ENCODE results near the gene PEBP1.
"Not testable (repeated sequence)": the region's sequence is repeated elsewhere in the genome, so short reads cannot be mapped to it uniquely, and the experiment has no call there.

Gene PEBP1

DNA sequence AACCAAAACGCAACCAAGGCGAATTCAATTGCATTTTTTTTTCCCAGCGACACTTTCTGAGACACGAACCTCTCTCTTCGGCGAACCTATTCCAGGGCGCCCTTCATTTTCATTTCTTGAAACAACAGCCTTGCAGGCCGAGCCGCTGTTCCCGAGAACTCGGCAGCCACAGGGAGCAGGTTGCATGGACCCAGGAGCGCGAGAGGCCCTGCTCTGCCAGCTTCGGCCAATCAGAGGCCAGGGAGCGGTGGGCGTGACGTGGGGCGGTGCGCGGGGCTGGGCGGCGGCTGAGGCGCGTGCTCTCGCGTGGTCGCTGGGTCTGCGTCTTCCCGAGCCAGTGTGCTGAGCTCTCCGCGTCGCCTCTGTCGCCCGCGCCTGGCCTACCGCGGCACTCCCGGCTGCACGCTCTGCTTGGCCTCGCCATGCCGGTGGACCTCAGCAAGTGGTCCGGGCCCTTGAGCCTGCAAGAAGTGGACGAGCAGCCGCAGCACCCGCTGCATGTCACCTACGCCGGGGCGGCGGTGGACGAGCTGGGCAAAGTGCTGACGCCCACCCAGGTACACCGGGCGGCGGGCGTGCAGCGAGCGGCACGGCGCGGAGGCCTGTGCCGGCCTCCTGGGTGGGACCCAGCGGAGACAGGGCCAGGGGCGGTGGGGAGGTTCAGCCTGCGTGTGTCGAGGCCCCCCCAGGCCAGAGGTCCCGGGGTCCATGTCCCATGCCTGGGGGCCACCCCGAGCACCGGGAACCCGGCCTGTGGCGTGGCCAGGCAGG is at the start of gene PEBP1:
TSS of gene PEBP1 (plus strand) at position 337 of the 771 bp plus-strand sequence. CDS start at position 423, 86 bp downstream.
- DNase-seq (ENCODE audit: low read depth in 2 of 2), result peak; percentile 81 to 85

DNA sequence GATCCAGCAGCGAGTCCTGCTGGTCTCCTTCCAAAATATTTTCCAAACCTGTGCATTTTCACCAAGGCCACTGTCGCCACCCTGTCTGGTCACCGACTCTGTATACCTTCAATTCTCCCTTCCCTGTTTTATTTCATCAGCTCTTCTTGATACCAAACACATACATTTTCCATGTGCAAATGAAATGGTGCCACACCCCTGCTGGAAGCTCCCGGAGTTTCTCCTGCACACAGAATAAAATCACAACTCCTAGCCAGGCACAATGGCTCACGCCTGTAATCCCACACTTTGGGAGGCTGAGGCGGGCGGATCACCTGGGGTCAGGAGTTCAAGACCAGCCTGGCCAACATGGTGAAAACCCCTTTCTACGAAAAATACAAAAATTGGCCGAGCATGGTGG is 46.1 kb upstream of the PEBP1 start:
- DNase-seq (ENCODE audit: low read depth in 2 of 2), result no peak

DNA sequence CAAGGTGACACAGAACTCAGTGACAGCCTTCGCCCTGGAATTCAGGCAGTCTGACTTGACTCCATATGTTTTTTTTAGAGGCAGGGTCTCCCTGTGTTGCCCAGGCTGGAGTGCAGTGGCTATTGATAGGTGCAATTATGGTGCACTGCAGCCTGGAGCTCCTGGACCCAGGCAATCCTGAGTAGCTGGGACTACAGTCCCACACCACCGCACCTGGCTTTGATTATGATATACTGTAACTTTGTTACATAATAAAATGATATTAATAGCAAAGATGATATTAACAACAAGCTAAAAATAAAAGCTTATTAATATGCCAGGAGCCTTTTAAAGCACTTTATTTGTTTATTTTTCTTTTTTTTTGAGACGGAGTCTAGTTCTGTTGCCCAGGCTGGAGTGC is 41.9 kb upstream of the PEBP1 start:
- DNase-seq (ENCODE audit: low read depth in 2 of 2), result no peak

DNA sequence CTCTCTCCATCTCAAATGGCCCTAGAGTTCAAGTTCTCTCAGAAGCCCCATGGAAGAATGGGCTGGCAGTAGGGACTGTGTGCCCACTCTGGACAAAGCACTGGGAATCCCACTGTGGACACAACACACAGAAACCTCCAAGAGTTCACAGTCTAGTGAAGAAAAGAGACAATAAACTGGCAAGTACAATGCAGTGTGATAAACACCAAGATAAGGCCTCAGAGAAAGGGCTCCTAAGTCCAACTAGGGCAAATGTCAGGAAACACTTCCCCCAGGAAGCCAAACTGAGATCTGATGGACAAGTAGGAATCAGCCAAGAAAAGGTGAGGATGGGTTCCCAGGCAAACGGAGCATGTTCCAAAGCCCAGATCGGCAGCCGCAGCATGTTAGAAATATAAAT is 37.5 kb upstream of the PEBP1 start:
- no peak for DNase-seq (ENCODE audit: low read depth in 2 of 2)

DNA sequence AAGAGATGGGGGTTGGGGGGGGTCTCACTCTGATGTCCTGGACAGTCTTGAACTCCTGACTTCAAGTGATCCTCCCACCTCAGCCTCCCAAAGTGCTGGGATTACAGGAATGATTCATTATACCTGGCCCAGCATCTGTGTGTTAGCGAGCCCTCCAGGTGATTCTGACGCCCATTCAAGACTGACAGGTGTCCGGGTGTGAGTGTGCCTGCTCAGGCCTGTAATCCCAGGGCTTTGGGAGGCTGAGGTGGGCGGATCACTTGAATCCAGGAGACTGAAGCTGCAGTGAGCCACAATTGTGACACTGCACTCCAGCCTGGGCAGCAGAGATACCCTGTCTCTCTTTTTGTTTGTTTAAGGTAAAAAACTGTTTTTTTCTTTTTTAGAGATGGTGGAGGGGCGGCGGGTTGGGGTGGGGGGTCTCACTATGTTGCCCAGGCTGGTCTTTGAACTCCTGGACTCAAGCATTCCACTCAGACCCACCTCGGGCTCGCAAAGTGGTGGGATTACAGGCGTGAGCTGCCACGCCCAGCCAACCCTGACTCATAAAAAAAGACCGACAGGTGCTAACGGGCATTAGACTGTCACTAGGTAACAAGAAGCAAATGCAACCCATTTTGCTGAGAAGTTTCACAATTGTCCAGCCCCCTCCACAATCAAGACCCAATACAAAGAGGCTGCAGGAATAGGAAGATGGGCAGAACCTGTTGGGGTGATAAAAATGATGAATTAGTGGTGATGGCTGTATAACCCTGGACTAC is 36.8 kb upstream of the PEBP1 start:
- DNase-seq (ENCODE audit: low read depth in 2 of 2), result no peak

DNA sequence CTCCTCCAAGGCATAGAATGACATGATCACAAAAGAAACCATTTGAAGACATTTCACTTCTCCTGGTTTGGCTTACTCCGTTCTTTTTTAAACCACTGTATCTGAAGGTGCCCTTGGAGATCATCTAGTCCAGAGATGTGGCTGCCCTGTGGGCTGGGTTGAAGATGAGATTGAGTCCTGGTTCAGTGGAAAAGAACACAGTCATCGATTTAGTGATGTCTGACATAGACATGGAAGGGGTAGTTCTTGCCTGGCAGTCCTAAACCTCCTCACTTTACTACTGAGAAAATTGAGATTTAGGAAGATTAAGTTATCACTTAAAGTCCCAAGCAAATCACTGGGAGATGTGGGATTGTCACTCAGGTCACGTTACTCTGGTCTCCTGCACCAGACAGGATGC is 34.9 kb upstream of the PEBP1 start:
- DNase-seq (ENCODE audit: low read depth in 2 of 2), result no peak

DNA sequence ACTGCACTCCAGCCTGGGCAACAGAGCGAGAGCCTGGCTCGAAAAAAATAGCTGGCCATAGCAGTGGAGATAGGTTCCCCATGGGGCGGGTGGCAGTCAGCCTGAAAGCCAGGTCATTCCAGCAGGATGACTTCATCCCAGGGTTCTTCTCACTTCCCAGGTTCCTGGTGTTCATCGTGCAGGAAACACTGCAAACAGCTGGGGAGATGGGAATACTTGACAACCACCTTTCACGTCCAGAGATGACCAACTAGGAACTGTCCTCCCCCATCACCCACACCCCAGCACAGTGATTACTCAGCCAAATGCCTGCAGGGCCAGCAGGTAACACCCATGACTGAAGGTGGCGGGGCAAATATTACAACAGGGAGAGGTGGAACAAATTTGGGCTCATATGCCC is 33.9 kb upstream of the PEBP1 start:
- DNase-seq (ENCODE audit: low read depth in 2 of 2), result no peak

DNA sequence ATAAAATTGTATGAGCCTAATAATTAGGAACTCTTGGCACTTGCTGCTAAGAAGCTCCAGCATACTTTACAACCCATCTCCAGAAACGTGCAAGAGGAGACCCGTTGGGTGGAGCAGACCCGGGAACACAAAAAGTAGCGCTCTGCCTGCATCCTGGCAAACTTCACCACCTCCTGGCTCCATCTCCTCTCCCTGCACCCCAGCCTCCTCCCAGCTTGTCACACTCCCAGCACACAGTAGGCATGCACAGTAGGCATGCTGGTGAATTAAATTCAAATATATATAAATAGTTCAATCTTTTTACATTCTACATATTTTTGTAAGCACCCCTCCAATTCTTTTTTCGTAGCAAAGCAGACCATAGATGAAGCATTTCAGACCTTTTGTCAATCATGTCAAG is 33.3 kb upstream of the PEBP1 start:
- no peak for DNase-seq (ENCODE audit: low read depth in 2 of 2)

DNA sequence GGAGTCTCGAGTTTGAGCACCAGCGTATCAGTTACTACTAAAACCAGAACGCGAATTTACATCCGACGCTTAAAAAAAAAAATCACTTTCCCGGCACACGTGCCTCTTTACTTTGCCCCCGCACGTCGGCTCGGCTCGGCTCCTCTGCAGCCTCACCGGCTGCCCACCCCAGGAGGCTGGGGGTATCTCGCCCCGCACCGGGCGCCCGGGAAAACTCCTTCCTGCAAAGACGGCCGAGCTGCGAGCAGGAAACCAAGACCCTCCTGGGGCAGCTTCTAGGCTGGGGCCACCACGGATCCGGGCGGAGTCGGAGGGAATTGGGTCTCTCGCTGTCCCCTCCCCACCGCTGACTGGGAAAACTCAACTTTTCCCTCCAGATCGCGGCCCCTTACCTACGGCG is 32.7 kb upstream of the PEBP1 start:
- no peak for DNase-seq (ENCODE audit: low read depth in 2 of 2)

DNA sequence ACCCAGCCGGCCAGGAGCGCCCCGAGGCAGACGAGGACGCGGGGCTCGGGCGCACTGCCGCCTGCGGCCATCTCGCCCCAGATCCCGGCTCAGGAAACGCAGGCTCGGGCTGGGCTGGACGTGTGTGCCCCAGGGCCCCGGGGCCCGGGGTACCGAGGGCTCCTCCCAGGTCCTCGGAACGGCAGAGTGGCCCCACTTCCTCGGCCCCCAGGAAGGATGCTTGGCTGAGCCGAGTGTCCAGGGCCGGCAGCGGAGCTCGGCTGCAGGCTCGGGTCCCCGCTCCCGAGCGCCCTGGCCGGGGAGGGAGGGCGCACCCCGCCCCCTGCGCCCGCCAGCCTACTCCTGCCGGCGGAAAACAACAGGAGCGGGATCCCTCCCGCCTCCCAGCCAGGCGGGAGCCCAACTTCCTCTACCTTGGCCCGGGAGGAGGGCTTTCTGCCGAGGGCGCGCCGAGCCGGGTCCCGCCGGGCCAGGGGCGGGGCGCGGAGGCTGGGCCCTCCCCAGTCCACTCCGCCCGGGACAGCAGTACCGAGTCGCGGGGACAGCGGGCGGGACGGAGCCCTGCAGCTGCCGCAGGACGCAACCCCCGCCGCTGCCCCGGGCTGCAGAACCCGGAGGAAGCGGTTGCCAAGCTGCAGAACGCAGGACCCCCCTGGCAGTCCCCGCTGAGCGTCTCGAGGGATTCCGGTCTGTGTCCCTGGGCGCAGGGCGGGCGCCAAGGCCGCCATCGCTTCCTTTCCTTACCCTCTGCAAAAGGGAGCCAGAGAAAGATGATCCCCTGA is 32.1 kb upstream of the PEBP1 start, which contains the start of gene VSIG10:
TSS of gene VSIG10 (minus strand) at position 411 of the 782 bp plus-strand sequence. CDS start at position 71, 340 bp downstream.
- no peak for DNase-seq (ENCODE audit: low read depth in 2 of 2)

DNA sequence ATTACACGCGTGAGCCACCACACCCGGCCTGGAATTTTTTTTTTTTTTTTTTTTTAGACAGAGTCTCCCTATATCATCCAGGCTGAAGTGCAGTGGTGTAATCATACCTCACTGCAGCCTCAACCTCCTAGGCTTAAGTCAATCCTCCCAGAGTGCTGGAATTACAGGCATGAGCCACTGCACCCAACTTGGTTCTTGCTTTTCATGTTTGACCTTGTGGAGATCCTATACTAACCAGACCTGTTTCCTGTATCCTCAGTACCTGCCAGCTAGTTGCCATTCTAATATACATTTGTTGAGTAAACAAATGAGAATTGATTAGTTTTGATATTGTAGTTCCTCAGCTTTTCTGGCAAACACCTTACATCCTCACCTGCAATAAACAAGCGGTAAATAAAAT is 28.9 kb upstream of the PEBP1 start:
- DNase-seq (ENCODE audit: low read depth in 2 of 2), result no peak

DNA sequence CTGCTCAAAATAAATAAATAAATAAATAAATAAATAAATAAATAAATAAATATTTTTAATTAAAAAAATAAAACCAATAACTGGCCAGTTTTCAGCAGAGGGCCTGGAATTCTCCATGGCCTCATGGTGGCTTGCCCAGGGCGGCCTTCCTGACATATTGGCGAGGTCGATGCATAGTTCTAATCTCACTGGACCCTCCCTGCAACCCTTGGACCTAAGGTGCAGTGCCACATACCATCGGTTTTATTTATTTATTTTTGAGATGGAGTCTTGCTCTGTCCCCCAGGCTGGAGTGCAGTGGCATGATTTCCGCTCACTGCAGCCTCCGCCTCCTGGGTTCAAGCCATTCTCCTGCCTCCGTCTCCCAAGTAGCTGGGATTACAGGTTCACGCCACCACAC is 28.2 kb upstream of the PEBP1 start:
- DNase-seq (ENCODE audit: low read depth in 2 of 2), result no peak

DNA sequence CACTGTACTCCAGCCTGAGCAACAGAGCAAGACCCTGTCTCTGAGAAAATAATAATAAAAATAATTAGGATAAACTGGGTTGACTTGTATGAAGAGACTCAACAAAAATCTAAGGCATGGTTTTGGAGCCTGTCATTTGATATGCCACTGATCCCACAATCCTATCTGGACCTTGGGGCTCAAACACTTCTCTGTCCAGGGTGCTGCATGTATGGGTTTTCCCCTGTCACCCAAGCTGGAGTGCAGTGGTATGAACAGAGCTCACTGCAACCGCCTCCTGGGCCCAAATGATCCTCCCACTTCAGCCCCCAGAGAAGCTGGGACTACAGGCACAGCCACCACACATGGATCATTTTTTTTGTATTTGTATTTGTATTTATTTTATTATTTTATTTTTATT is 26.8 kb upstream of the PEBP1 start:
- no peak for DNase-seq (ENCODE audit: low read depth in 2 of 2)

DNA sequence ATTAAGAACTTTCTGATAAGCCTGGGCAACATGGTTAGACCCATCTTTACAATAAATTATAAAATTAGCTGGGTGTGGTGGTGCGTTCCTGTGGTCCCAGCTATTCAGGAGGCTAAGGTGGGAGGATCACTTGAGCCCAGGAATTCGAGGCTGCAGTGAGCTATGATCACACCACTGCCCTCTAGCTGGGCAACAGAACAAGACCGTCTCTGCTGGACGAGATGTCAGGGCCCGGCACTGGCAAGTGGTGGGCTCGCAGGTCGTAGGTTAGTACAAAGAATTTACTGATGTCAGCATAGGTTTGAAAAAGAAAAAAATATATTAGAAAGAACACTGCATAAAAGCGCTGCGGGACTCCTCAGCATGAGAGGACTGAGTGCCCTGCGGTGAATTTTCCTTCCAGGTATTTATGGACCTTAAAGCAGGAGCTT is 16.5 kb upstream of the PEBP1 start:
- DNase-seq (ENCODE audit: low read depth in 2 of 2), result no peak

DNA sequence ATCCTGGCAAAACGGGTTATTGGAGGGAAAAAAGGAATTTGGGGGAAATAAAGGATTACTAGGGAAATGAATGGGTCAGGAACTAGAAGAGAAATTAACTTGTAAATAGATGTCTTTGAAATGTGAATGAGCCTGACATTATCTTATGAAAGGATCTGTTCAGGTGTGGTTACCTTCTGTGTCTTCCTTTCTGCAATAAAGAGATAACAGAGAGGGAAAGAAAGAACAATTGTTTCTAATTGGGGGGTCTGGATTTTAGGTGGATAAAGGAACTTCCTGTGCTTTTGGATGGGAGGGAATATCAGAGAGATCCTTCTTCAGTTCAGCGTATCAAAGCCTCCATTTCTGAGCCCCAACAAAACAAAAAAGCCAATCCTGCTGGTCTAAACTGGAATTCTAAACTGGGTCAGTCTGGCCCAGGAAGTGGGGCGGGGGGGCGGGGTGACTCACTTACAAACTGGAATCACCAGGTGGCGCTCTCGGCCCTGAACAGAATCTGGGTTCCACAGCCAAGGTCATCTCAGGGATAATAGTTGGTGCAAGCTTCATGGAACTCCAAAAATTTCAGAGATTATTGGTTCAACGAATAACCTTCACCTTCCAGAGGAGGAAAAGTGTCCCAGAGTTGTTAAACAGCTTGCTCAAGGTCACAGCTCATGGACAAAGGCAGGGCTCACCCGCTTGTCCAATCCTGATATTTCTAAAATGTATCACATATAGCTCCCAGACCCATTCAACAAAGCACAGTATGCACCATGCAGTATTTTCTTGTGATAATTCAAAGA is 15.2 kb upstream of the PEBP1 start:
- DNase-seq (ENCODE audit: low read depth in 2 of 2), result peak in 1 of 2 donors; percentile 24

DNA sequence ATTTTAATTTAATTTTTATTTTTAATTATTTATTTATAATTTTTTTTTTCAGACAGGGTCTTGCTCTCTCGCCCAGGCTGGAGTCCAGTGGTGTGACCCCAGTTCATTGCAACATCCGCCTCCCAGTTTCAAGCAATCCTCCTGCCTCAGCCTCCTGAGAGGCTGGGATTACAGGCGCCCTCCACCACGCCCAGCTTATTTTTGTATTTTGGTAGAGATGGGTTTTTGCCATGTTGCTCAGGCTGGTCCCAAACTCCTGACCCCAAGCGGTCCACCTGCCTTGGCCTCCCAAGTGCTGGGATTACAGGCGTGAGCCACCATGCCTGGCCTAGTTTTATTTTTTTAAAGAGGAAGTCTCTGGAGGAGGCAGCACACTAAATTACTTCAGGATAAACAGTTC is 13.7 kb upstream of the PEBP1 start:
- no peak for DNase-seq (ENCODE audit: low read depth in 2 of 2)

DNA sequence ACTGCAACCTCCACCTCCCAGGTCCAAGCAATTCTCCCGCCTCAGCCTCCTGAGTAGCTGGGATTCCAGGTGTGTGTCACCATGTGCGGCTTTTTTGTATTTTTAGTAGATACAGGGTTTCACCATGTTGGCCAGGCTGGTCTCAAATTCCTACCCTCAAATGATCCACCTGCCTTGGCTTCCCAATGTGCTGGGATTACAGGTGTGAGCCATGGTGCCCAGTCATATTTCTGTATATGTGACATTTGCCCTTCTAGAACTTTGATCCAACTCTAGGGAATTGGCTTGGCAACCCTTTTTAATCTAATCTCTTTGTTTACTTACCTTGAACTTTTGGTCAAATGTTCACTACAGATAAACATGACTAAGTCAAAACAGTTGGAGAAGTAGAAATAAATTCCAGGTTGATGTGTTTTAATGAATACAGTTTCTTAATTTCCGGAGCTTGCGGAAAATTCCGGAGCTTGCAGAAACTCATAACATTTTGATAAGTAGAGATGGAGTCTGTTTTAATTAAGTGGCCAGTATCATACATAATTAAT is 11.5 kb upstream of the PEBP1 start:
- DNase-seq (ENCODE audit: low read depth in 2 of 2), result no peak

DNA sequence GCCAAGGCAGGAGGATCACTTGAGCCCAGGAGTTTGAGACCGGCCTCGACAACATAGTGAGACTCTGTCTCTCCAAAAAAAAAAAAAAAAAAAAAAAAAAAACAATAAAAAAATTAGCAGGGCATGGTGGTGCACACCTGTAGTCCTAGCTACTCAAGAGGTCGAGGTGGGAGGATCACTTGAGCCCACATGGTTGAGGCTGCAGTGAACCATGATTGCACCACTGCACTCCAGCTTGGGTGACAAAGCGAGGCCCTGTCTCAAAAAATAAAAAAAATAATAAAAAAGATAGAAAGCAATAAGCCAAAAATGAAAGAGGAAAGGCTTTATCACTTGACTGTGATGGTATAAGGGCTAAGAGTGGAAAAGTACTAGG is 10.2 kb upstream of the PEBP1 start:
- no peak for DNase-seq (ENCODE audit: low read depth in 2 of 2)

DNA sequence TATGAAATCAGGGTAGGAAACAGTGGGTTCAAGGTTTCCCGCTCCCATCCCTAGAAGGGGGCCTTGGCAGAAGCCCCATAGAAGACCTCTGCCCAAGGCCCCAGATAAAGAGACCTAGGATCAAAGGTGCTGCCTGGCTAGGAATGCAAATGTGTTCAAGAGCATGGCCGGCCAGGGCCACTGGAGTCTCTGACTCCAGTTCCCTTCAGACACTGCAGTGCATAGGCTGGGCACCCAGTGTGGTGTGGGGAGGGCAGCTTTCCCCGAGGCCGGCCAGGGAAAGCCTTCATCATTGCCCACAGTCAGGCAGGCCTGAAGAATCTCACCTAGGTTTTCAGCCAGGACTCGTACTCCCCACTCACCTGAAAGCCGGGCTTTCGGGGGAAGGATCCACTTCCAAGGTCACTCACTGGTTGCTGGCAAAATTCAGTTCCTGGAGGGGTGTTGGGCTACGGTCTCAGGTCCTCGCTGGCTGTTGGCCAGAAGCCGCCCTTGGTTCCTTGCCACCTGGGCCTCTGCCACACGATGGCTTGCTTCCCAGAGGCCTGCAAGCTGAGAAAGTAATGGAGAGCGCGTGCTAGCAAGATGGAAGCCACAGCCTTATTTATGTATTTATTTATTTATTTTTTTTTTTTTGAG is 9.7 kb upstream of the PEBP1 start:
- no peak for DNase-seq (ENCODE audit: low read depth in 2 of 2)

DNA sequence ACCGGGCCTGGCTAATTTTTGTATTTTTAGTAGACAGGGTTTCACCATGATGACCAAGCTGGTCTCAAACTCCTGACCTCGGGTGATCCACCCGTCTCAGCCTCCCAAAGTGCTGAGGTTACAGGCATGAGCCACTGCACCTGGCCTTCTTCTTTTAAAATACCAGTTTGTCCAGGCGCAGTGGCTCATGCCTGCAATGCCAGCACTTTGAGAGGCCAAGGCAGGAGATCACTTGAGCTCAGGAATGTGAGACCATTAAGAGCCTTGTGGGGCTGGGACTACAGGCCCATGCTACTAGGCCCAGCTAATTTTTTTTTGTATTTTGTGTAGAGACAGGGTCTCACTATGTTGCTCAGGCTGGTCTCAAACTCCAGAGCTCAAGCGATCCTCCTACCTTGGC is 8.1 kb upstream of the PEBP1 start:
- DNase-seq (ENCODE audit: low read depth in 2 of 2), result no peak

DNA sequence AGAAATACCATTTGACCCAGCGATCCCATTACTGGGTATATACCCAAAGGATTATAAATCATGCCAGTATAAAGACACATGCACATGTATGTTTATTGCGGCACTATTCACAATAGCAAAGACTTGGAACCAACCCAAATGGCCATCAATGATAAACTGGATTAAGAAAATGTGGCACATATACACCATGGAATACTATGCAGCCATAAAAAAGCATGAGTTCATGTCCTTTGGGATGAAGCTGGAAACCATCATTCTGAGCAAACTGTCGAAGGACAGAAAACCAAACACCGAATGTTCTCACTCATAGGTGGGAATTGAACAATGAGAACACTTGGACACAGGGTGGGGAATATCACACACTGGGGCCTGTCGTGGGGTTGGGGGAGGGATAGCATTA is 6.5 kb upstream of the PEBP1 start:
- DNase-seq (ENCODE audit: low read depth in 2 of 2), result not testable (repeated sequence)

All from stimulated activated CD8-positive, alpha-beta memory T cell treated with anti-CD3 and anti-CD28 coated beads, Interleukin-15, amount 100 ng/mL, for 4 hours (primary cell).